GM12875 (cell line): ENCODE measurements around the gene ITGB5.

Experiments
- H3K4me3 ChIP-seq: one replicate; pipeline ENCODE4 v1.5.1; 2011; ENCODE audit warnings: low read depth, low read length, control low read depth
- CTCF ChIP-seq: IDR thresholded peaks from 2 replicates; pipeline ENCODE4 v1.5.1; 2011; ENCODE audit warnings: low read depth, mild to moderate bottlenecking, control low read depth, inconsistent platforms, low read length, moderate library complexity, borderline replicate concordance; ENCODE audit not compliant: insufficient read depth

ITGB5 gene

GRCh38 chr3:124893526-124893925, 6.4 kb upstream of the ITGB5 start:
- TF ChIP-seq CTCF = no peak
- no peak overlapping the region for H3K4me3 ChIP-seq

- no peak for TF ChIP-seq CTCF
- H3K4me3 ChIP-seq = no peak overlapping the region
Measured at GRCh38 chr3:124890573-124891190, 3.5 kb upstream of the ITGB5 start.

- no peak for TF ChIP-seq CTCF
- no peak overlapping the region for H3K4me3 ChIP-seq
Measured at GRCh38 chr3:124888482-124889441, 1.6 kb upstream of the ITGB5 start.

GRCh38 chr3:124887932-124888298, 750 bp upstream of the ITGB5 start:
- H3K4me3 ChIP-seq = no peak overlapping the region
- no peak for TF ChIP-seq CTCF

GRCh38 chr3:124886168-124887056, 753 bp downstream of the ITGB5 start:
- TF ChIP-seq CTCF = no peak
- H3K4me3 ChIP-seq = peak overlapping the region; percentile 11

GRCh38 chr3:124885466-124886167, 1.5 kb downstream of the ITGB5 start:
- TF ChIP-seq CTCF = no peak
- no peak overlapping the region for H3K4me3 ChIP-seq
